H9 (cell line): Measurements from ENCODE around the gene LRRC36. TPM values are rescaled to one million over a fixed set of nuclear protein-coding genes. Genes with fewer than 3 reads are reported as not detected.
A peak's percentile ranks its signal among the peaks of the same experiment; 100 is the strongest.

Source experiments
- DNase-seq: peaks from one replicate; pipeline ENCODE4 v3.0.0-alpha.2; 2017
- H2AFZ ChIP-seq: one replicate; pipeline ENCODE4 v1.6.1; 2013; ENCODE audit warnings: mild to moderate bottlenecking, low read length, control low read depth, moderate library complexity
- H2AK5ac ChIP-seq: 2 replicates; pipeline ENCODE4 v1.6.1; 2013; ENCODE audit warnings: low read length, control low read depth, mixed read lengths; ENCODE audit not compliant: insufficient read length
- H2BK120ac ChIP-seq: one replicate; pipeline ENCODE4 v1.6.1; 2013; ENCODE audit warnings: low read depth, mild to moderate bottlenecking, low read length, control low read depth, inconsistent platforms; ENCODE audit not compliant: poor library complexity, severe bottlenecking
- H2BK12ac ChIP-seq: 2 replicates; pipeline ENCODE4 v1.6.1; 2013; ENCODE audit warnings: low read length, control low read depth, mixed read lengths, low read depth; ENCODE audit not compliant: insufficient read length
- H2BK15ac ChIP-seq: 2 replicates; pipeline ENCODE4 v1.6.1; 2013; ENCODE audit warnings: low read depth, low read length, control low read depth
- H2BK20ac ChIP-seq: one replicate; pipeline ENCODE4 v1.6.1; 2013; ENCODE audit warnings: low read depth, mild to moderate bottlenecking, low read length, control low read depth, inconsistent platforms; ENCODE audit not compliant: poor library complexity, severe bottlenecking
- H2BK5ac ChIP-seq: 2 replicates; pipeline ENCODE4 v1.6.1; 2013; ENCODE audit warnings: low read length, control low read depth, mixed read lengths; ENCODE audit not compliant: insufficient read length
- H3K14ac ChIP-seq: 2 replicates; pipeline ENCODE4 v1.6.1; 2013; ENCODE audit warnings: low read length, control low read depth; ENCODE audit not compliant: insufficient read depth
- H3K18ac ChIP-seq: 2 replicates; pipeline ENCODE4 v1.6.1; 2013; ENCODE audit warnings: low read depth, mild to moderate bottlenecking, mixed read lengths, low read length, control low read depth; ENCODE audit not compliant: insufficient read length
- H3K23ac ChIP-seq: 2 replicates; pipeline ENCODE4 v1.6.1; 2013; ENCODE audit warnings: low read length, control low read depth, mixed read lengths, low read depth; ENCODE audit not compliant: insufficient read length
- H3K23me2 ChIP-seq: 2 replicates; pipeline ENCODE4 v1.6.1; 2013; ENCODE audit warnings: low read depth, mild to moderate bottlenecking, mixed read lengths, low read length, control low read depth; ENCODE audit not compliant: insufficient read length, poor library complexity, severe bottlenecking
- H3K27ac ChIP-seq: 2 replicates; pipeline ENCODE4 v1.5.1; 2013; ENCODE audit warnings: low read length, control low read depth, mixed read lengths, low read depth; ENCODE audit not compliant: insufficient read length
- H3K27me3 ChIP-seq: 2 replicates; pipeline ENCODE4 v1.6.1; 2013; ENCODE audit warnings: low read length, control low read depth, inconsistent platforms; ENCODE audit not compliant: insufficient read depth
- H3K4ac ChIP-seq: 2 replicates; pipeline ENCODE4 v1.6.1; 2013; ENCODE audit warnings: low read depth, mild to moderate bottlenecking, control low read depth, inconsistent platforms, low read length, moderate library complexity
- H3K4me1 ChIP-seq: 2 replicates; pipeline ENCODE4 v1.6.1; 2013; ENCODE audit warnings: low read length, control low read depth, inconsistent platforms; ENCODE audit not compliant: insufficient read depth
- H3K4me2 ChIP-seq: 2 replicates; pipeline ENCODE4 v1.6.1; 2013; ENCODE audit warnings: low read length, control low read depth, mixed read lengths; ENCODE audit not compliant: insufficient read length, insufficient read depth
- H3K56ac ChIP-seq: 2 replicates; pipeline ENCODE4 v1.6.1; 2013; ENCODE audit warnings: low read depth, mild to moderate bottlenecking, mixed read lengths, low read length, control low read depth; ENCODE audit not compliant: insufficient read length
- H3K79me1 ChIP-seq: 2 replicates; pipeline ENCODE4 v1.6.1; 2013; ENCODE audit warnings: low read depth, mild to moderate bottlenecking, moderate library complexity, low read length, control low read depth, inconsistent platforms; ENCODE audit not compliant: insufficient read depth, poor library complexity, severe bottlenecking
- H3K79me2 ChIP-seq: 2 replicates; pipeline ENCODE4 v1.6.1; 2013; ENCODE audit warnings: low read length, control low read depth, inconsistent platforms; ENCODE audit not compliant: insufficient read depth
- H3K9ac ChIP-seq: 2 replicates; pipeline ENCODE4 v1.6.1; 2013; ENCODE audit warnings: low read length, control low read depth, mixed read lengths; ENCODE audit not compliant: insufficient read length; ENCODE audit errors: extremely low read depth
- H3K9me3 ChIP-seq: one replicate; pipeline ENCODE4 v1.6.1; 2013; ENCODE audit warnings: low read depth, low read length, inconsistent platforms; ENCODE audit not compliant: control insufficient read depth
- H3T11ph ChIP-seq: one replicate; pipeline ENCODE4 v1.6.1; 2013; ENCODE audit warnings: mild to moderate bottlenecking, low read length, control low read depth, inconsistent platforms
- H4K20me1 ChIP-seq: one replicate; pipeline ENCODE4 v1.6.1; 2013; ENCODE audit not compliant: control insufficient read depth, insufficient read length, insufficient read depth
- H4K5ac ChIP-seq: 2 replicates; pipeline ENCODE4 v1.6.1; 2013; ENCODE audit warnings: low read depth, mild to moderate bottlenecking, mixed read lengths, low read length, control low read depth; ENCODE audit not compliant: insufficient read length
- H4K8ac ChIP-seq: replicated peaks from 2 replicates; pipeline ENCODE4 v1.6.1; 2013; ENCODE audit warnings: low read length, control low read depth, mixed read lengths, low read depth; ENCODE audit not compliant: insufficient read length
- H4K91ac ChIP-seq: 2 replicates; pipeline ENCODE4 v1.6.1; 2013; ENCODE audit warnings: low read depth, mild to moderate bottlenecking, moderate library complexity, mixed read lengths, low read length, control low read depth; ENCODE audit not compliant: insufficient read length
- H3K27ac Mint-ChIP-seq, 3 experiments: 2 replicates in 2 of 3; 3 replicates in 1 of 3; pipeline ENCODE4 v1.8.0; 2020 to 2021; ENCODE audit warnings: mixed read lengths in 3 of 3, mild to moderate bottlenecking in 1 of 3, moderate library complexity in 1 of 3
- H3K27me3 Mint-ChIP-seq: 2 replicates; pipeline ENCODE4 v1.8.0; 2021; ENCODE audit warnings: low read depth, mild to moderate bottlenecking, moderate library complexity, mixed read lengths
- H3K36me3 Mint-ChIP-seq, 3 experiments: 2 replicates in 2 of 3; 3 replicates in 1 of 3; pipeline ENCODE4 v1.8.0; 2020 to 2021; ENCODE audit warnings: low read depth in 3 of 3, mixed read lengths in 3 of 3; ENCODE audit not compliant: insufficient read depth in 1 of 3
- H3K4me1 Mint-ChIP-seq, 2 experiments: 2 replicates each; pipeline ENCODE4 v1.8.0; 2020; ENCODE audit warnings: mixed read lengths in 2 of 2
- H3K4me3 Mint-ChIP-seq, 2 experiments: 2 replicates in 1 of 2; 3 replicates in 1 of 2; pipeline ENCODE4 v1.8.0; 2020 to 2021; ENCODE audit warnings: mild to moderate bottlenecking in 2 of 2, mixed read lengths in 2 of 2, moderate library complexity in 1 of 2
- H3K9me3 Mint-ChIP-seq, 2 experiments: 2 replicates in 1 of 2; 3 replicates in 1 of 2; pipeline ENCODE4 v1.8.0; 2020; ENCODE audit warnings: mild to moderate bottlenecking in 2 of 2, mixed read lengths in 2 of 2, moderate library complexity in 1 of 2
- CTCF ChIP-seq: fragments of 200-600 bp; sonication (generic); conservative IDR thresholded peaks from 3 replicates; pipeline ENCODE4 v1.8.0; 2021; ENCODE audit warnings: antibody characterized with exemption, mild to moderate bottlenecking
- WGBS: extraction: QIAGEN DNeasy Blood & Tissue Kit; methylation state at CpG from one replicate; pipeline ENCODE4 v1.1.7; 2013; ENCODE audit warnings: missing lambda C conversion rate, low lambda C conversion rate, mixed read lengths; ENCODE audit not compliant: insufficient read length; ENCODE audit errors: extremely low coverage; 5-methylcytosine and 5-hydroxymethylcytosine counted together
- total RNA-seq: library from RNA; stranded (reverse); gene quantifications from 2 replicates; pipeline ENCODE4 v1.2.1, GENCODE V29; 2021

The LRRC36 gene
- total RNA-seq, 1 experiment from 2014 or later = not detected

- Histone ChIP-seq H3K9me3 (no peaks in the 10 kb centered on the region), H3K23ac (no peak overlapping the region), H3K27me3 (peaks cover 1% of the 10 kb centered on the region; the same call in 1 of the 2 replicates), H4K5ac (no peak overlapping the region), H4K20me1 (no peaks in the 10 kb centered on the region), H2BK20ac (no peak overlapping the region), H4K91ac (no peak overlapping the region), H2BK12ac (no peak overlapping the region), H3K4me2 (no peak overlapping the region), H2BK15ac (no peak overlapping the region), H3K56ac (no peak overlapping the region), H3K9ac (no peak overlapping the region), H3K4ac (no peak overlapping the region), H2AFZ (no peak overlapping the region), H3T11ph (no peak overlapping the region), H3K14ac (no peak overlapping the region), H2AK5ac (no peak overlapping the region), H4K8ac (no peak overlapping the region), H3K79me2 (no peaks in the 10 kb centered on the region), H3K18ac (no peak overlapping the region), H3K79me1 (no peaks in the 10 kb centered on the region), H2BK120ac (no peak overlapping the region), H2BK5ac (no peak overlapping the region), H3K27ac (no peak overlapping the region), H3K23me2 (no peaks in the 10 kb centered on the region), H3K4me1 (peaks cover 4% of the 10 kb centered on the region; the same call in 1 of the 2 replicates)
- H3K27me3 Mint-ChIP-seq = peaks cover 59% of the 10 kb centered on the region
- WGBS = no CpG with 5 or more reads among the region's 8 CpGs
- H3K36me3 Mint-ChIP-seq = no peaks in the 10 kb centered on the region
- H3K4me3 Mint-ChIP-seq = no peak overlapping the region
- peaks cover 19 to 27% of the 10 kb centered on the region in 2 experiments for H3K4me1 Mint-ChIP-seq
- H3K27ac Mint-ChIP-seq = peak overlapping the region in 2 of 3 experiments; percentile 14 to 93; a peak in 2 of 7 replicates
- no peak for TF ChIP-seq CTCF
- no peak for DNase-seq
- no peaks in the 10 kb centered on the region for H3K9me3 Mint-ChIP-seq
Observed at GRCh38 chr16:67387479-67388079, 61.0 kb downstream of the LRRC36 start.
